Caki2 (cell line): ENCODE measurements around the gene GATA2. TPM values are rescaled to one million over a fixed set of nuclear protein-coding genes. Genes with fewer than 3 reads are reported as not detected.

Experiments used
- DNase-seq: peaks from one replicate; pipeline ENCODE4 v3.0.0-alpha.2; 2015; ENCODE audit warnings: low read depth
- in situ Hi-C: cut with HindIII; loops from 2 replicates; pipeline ENCODE4 v1.10.0; 2016; ENCODE audit warnings: low sequenced_read_pairs, low pct_unique_long_range_greater_than_20kb, mixed read lengths
- total RNA-seq: library from RNA; depleted of rRNA; stranded (reverse); fragments of >200 nt; shearing (Covaris generic); gene quantifications from 2 replicates; pipeline ENCODE4 v1.2.3, GENCODE V29; 2014; ENCODE audit warnings: low replicate concordance; rRNA removed

Gene GATA2
- total RNA-seq, result 1.5 TPM in 1 of 2 replicates, not detected in the other

DNA sequence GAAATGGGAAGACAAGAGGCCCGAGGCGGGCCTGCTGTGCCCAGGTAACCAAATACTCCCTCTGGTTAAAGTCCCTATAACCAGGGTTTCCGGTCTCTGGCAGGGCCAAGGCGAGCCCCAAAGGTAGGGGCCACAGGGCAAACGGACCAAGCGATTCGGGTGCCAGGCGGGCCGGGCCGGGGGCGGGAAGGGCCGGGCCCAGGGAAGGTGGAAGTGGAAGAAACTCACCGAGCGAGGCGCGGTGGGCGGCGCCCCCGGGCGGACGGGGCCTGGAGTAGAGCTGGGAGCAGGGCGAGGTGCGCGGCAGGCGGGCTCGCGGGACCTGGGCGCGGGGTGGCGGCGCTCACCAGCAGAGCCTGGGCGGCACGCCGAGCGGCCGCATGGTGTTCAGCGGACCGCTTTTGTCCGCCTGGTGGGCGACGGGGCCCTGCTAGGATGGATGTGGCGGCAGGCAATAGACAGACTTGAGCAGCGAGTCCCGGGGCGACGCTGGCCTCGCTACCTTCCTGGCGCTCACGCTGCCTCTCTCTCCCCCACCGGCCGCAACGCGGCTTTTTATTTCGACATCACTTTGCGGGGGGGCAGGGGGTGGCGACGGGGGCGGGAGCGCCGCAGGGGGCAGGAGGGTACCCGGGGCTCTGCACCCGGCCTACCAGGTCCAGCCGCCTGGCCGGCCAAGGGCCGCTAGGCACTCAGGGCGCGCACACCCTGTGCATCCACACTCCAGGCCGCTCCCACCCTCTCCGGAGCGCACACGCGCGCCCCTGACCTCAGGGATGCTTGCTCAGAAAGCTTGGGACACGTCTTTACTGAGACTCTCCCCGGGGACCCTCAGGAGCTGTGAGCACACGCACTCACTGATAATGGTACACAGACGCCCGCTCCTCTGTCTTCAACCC lies at the start of gene GATA2:
TSS of gene GATA2 (minus strand) at position 531 of the 899 bp plus-strand sequence. CDS start 6,170 bp downstream, outside the sequence.
- DNase-seq, result no peak
- in situ Hi-C loops, result no loop called here

DNA sequence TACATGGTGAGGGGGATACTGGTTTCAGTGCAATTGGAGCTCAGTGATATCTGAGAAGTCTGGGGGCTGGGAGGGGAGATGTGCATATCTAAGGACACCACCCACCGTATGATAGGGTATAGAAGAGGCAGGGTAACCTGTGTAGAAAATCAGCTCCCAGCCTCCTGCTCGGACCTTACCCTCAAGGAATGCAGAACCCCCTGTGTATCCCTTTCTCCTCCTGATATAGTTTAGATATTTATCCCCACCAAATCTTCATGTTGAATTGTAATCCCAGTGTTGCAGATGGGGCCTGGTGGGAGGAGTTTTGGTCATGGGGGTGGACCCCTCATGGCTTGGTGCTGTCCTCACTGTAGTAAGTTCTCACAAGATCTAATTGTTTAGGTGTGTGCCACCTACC lies 48.2 kb upstream of the GATA2 start:
- in situ Hi-C loops, result no loop called here
- DNase-seq, result no peak

DNA sequence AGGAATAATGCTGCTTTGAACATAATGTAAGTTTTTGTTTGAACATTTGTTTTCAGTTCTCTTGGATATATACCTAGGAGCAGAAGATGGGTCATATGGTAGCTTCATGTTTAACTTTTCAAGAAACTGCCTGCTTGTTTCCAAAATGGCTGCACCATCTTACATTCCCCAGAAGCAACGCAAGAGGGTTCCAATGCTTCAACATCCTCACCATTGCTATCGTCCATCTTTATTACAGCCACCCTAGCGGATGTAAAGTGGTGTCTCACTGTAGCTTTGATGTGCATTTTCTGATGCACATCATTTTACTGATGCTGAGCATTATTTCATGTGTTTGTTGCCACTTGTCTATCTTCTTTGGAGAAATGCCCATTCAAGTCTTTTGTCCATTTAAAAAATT lies 46.4 kb upstream of the GATA2 start:
- in situ Hi-C loops, result no loop called here
- no peak for DNase-seq

DNA sequence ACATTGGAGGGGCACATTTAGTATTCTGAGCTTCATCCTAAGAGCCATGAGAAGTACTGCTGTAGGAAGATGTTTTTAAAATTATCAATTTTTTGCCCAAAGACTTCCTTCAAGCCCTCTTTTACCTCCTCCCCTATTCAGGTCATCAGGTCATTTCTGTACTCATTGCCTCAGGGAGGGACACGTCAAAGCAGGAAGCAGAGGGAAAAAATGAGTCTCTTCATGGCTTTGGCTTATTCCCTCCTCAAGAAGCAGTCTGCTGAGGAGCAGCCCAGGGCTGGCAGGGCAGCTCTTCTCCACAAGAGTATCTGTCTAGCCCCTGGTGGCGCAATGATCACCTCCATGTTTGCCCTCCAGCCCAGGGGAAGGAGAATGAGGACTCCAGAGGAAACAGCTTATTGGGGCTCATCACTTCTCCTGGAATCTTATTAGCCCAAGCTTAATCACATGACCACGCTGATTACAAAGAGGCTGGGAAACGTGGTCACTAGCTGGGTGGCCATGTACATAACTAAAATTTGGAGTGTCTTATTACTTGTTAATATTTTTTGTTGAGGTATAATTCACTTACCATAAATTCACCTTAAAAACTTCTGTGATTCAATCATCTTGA lies 44.2 kb upstream of the GATA2 start:
- peak; percentile 6 for DNase-seq
- in situ Hi-C loops, result no loop called here

DNA sequence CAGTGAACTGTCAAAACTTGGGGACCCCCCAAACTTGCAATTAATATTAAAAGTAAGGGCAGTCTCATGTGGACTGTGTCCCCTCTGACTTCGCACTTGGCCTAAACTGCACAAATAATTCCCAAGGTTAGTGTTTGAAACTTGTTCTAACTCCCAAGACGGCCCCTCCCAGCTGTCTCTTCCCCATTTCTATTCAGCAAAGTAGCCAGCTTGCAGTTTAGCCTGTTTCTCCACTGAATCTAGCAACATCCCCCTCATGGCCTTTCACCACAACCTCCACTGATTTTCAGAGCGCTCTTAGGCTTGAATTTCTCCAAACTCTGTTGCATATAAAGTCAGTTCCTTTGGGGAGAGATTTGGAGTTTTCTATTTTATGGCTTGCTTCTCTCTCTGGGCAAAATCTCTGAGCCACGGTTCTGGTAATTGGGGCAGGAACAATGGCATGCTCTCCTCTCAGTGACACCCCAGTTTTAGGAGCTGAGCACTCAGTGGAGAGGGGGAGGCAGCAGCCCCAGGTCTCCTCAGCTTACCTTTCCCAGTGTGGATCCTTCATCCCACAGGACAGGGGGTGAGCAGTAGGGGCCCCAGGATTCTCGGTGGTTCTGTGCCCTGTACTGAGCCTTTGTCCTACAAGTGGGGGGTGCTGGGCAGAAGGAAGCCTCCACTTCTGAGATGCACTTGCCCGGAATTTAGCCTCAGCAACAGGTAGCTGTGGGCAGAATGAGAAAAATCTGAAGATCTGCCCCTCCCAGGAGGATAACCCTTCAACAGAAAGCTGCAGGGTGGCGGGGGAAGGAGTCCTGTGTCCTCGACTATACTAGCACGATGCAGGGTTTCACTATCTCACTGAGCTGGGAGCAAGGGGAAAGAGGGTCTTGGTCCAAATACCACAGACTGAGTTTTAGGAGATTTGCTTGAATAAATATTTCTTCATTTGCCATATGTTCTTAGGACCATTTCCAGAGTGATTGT lies 39.3 kb upstream of the GATA2 start:
- DNase-seq, result no peak
- in situ Hi-C loops, result no loop called here

DNA sequence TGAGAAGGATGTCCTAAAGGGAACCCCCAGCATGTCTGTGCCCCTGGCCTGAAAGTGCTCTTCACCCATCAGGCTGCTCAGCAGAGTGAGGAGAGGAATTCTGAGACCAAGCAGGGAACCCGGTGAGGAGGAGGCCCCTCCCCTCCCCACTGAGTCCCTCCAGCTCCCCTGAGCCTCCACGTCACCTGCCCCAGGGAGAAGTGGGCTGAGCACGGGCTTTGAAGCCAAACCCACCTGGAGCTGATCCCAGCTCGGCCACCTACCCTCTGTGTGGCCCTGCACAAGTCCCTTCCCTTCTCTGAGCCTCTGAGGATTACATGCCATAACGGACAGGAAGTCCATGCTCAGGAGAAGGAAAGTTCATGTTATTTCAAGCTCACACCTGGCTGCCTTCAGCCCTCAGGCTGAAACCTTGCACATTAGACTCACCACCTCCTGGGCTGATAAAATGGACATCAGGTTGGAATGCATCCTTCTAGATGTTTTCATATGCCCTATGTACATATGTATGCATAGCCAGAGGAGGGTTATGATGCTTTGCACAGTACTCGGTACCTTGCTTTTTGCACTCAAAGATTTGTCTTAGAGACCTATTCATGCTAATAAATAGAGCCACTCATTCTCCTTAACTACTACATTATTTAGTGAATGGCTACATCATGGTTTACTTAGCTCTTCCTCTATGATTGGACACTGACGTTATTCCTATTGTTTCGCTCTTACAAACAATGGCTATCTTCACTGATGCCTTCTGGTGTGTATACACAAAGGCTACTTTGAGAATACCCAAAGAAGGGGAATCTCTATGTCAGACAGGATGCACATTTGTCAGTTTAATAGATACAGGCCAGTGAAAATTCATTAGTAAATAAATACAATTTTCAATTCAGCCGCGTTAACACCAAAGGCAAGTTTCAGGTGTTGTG lies 31.6 kb upstream of the GATA2 start:
- DNase-seq, result no peak
- in situ Hi-C loops, result no loop called here

DNA sequence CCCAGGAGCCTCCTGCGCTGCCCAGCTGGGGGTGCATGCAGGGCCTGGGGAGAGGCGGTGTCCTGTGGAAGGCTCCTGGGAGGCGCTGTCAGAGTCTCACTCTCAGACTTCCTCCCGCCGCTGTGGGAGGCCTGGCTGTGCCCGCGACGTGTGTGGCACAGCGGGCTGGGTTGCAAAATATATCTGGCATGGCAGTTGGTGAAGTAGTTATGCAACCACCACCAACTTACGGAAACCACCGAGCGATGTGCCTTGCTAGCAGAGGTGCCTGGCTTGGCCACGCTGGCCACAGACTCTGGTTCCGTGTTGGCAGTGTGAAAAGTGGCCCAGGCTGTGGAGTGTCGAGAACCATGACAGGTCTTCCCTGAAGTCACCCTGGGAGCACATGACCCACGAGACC lies 30.6 kb upstream of the GATA2 start:
- in situ Hi-C loops, result no loop called here
- no peak for DNase-seq

DNA sequence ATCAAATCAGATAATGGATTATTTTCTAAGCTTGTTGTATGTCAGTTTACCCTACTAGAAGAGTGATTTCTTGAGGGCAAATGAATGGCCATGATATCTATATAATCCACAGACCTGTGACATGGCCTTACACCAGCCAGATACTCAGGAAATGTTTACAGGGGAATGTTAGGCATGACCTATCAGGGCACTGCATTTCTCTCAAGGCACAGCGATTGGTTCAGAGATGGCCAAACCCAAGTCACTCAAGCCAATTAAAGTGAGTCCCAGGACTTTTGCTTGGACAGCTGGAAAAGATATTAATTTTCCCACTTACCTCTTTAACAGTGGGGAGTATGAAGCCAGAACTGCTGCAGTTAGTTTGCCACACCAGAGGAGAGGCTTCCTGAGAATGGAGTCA lies 28.7 kb upstream of the GATA2 start:
- DNase-seq, result no peak
- in situ Hi-C loops, result no loop called here

DNA sequence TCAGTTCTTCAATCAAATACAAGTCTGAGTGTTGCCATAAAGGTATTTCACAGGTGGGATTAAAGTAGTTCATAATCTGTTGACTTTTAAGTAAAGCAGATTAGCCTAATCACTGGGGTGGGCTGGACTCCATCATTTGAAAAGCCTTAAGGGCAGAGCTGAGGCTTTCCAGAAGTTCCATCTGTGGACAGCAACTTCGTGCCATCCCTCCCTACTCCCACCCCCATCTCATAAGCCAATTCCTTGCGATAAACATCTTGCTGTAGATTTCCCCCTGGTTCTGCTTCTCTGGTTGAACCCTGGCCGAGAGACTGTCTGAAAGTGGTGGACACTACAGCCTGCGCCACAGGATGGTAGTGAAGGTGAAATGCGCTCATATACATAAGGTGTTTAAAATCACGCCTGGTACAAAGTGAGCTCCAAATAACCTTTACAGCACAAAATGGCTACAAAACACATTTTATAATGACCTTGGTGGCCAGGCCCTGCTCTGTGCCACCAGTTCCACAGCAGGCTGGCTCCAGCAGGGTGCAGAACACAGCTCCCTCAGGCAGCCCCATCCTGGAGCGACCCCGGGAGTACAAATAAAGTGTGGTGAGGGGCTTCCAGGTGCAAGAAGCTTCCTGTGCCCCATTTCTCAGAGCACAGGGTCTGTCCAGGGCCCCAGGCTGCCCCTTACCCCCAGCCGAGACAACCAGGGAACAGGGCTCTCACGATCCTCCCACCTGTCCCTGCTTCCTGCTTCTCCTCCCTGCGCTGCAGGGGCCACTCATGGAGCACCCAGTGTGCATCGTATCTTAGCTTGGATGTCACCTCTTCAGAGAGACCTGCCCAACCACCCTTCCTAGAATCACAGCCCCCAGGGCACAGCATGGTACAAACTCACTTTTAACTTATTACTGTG lies 25.8 kb upstream of the GATA2 start:
- no peak for DNase-seq
- in situ Hi-C loops, result no loop called here

DNA sequence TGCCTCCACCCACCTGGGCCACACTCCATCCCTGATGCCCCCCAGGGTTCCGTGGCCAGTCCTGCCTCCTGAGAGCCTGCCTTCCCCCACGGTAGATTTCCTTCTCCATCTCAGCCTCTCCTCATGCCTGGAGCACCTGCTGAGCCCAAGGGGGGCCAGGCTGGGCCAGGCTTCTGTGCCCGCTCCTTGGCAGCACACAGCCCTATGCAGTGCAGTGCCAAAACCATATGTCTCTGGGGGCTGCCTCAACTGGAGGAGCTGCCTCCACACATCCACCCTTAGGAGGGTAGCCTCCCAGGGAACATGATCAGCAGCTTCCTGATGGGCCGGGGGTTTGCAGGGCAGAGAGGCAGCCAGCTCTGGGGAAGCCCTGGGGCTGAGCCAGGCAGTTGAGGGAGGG lies 24.6 kb upstream of the GATA2 start:
- DNase-seq, result no peak
- in situ Hi-C loops, result no loop called here

DNA sequence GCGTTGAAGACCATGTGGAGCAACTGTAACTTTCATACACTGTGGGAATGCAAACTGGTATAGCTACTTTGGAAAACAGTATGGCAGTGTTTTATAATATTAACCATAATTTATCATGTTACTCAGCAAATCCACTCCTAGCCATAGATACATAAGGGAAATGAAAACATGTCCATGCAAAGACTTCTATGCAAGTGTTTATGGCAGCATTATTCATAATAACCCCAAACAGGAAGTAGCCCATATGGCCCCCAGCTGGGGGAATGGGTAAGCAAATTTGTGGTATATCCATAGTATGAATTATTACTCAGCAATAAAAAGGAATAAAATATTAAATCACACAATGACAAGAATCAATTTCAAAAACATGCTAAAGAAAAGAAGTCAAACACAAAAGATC lies 23.0 kb upstream of the GATA2 start:
- in situ Hi-C loops, result no loop called here
- no peak for DNase-seq

DNA sequence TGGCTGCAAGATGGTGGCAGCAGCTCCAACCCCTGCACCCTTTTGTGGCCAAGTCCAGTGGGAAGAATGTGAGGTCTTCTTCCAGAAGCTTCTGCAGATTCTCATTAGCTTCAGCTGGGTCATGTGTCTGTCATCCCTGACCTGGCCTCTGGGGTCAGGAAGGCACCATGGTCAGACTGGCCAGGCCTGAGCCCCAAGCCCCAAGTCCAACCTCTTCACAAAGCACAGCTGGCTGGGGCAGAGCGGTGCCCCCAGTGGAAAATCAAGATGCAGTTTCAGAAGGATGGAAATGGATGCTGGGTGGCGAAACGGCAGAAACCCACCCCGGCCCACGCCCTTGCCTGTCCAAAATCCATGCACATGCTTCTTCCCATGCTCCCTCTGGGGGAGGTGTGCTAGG lies 15.9 kb upstream of the GATA2 start:
- in situ Hi-C loops, result loop anchor here (10.0 kb wide), 1 partner anchor 334 kb away; no protein-coding TSS in a partner anchor
- DNase-seq, result no peak

DNA sequence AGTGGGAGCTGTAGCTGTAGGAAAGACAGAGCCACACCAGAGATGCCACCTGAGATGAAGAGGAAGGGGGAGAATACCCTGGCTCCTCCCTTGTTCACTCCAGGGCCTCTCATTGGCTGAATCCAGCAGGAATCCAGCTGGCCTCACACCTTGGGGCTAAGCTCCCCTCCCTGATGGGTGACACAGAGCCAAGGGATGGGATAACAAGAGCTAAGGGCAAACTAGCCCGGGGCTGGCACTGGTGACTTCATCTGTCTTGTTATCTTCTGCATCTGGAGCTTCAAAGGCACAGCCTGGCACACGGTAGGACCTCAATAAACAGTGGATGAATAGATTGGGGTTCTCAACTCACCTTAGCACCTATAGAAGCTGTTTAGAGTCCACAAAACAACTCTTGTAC lies 13.8 kb upstream of the GATA2 start:
- DNase-seq, result no peak
- in situ Hi-C loops, result loop anchor here (10.0 kb wide), 1 partner anchor 332 kb away; no protein-coding TSS in a partner anchor

DNA sequence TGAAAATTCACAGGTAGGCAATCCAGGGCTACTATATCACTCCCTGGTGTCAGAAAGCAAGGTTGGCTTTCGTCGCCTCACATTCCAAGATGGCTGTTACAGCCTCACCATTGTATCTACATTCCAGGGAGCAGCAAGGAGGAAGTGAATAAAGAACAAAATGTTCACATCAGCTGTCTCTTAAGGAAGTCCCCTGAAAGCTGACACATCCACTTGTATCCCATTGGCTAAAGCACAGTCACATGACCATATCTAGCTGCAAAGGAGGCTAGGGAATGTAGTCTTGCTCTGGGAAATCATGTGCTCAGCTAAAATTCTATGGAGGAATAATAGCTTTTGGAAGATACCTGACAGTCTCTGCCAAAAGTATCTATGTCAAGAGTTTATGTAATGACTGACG lies 12.8 kb upstream of the GATA2 start:
- DNase-seq, result peak; percentile 8
- in situ Hi-C loops, result loop anchor here (10.0 kb wide), 1 partner anchor 331 kb away; no protein-coding TSS in a partner anchor

DNA sequence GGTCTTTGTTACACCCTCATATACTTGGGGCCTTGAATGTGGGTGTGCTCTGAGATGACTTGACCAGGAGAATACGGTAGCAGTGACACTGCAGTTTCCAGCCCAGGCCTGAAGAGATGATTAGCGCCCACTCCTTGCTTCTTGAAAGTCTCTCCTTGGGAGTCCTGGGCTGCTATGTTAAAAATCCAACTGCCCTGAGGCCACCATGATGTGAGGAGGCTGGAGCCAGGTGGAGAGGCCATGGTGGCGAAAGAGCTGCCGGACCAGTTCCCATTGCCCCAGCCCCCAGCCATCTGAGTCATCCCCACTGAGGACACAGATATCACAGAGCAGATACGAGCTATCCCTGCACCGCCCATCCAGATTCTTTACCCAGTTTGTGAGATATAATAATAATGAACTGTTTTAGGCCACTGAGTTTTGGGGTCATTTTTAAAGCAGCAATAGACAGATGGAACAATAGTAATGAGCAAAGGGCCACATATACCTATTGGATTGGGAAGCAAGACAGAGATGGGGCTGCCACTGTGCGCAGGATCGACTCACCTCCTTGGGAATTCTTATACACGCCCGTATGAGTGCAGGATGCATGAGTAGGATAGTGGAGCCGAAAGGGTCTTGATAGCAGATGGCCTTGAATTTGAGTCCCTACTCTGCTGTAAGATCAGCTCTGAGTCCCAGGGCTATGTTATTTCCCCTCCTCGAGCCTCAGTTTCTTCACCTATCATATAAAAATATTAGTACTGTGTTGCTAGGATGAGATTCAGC lies 12.1 kb upstream of the GATA2 start:
- no peak for DNase-seq
- in situ Hi-C loops, result loop anchor here (10.0 kb wide), 1 partner anchor 330 kb away; no protein-coding TSS in a partner anchor

DNA sequence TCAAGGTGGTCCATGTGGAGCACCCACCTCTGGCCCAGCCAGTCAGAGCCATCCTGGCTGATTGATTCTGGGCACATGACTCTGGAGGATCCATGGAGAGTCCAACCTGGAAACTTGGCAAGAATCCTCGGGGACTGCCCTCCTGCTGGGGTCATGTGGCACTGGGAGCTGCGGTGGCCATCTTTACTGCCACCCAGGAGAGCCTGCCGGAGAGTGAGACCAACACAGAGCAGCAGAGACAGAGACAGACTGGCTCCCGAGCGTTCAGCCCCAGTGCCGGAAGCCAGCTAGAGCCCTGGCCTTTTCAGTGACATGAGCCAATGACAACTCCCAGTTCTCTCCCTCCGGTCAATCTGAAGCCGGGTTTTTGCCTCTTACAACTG lies 11.5 kb upstream of the GATA2 start:
- DNase-seq, result no peak
- in situ Hi-C loops, result loop anchor here (10.0 kb wide), 1 partner anchor 330 kb away; no protein-coding TSS in a partner anchor
